A172 (cell line): ENCODE data around the gene BACE1-AS. TPM values are rescaled to one million over a fixed set of nuclear protein-coding genes. Genes with fewer than 3 reads are reported as not detected.
"Not testable (repeated sequence)": the region's sequence is repeated elsewhere in the genome, so short reads cannot be mapped to it uniquely, and the experiment has no call there.

Source experiments
- DNase-seq: peaks from one replicate; pipeline ENCODE4 v3.0.0-alpha.2; 2015; ENCODE audit warnings: low spot score
- total RNA-seq: library from RNA; depleted of rRNA; stranded (reverse); fragments of >200 nt; shearing (Covaris generic); gene quantifications from 2 replicates; pipeline ENCODE4 v1.2.3, GENCODE V29; 2014; rRNA removed

The BACE1-AS gene
- total RNA-seq, 1 experiment from 2014 or later, result 3.2 TPM

DNA sequence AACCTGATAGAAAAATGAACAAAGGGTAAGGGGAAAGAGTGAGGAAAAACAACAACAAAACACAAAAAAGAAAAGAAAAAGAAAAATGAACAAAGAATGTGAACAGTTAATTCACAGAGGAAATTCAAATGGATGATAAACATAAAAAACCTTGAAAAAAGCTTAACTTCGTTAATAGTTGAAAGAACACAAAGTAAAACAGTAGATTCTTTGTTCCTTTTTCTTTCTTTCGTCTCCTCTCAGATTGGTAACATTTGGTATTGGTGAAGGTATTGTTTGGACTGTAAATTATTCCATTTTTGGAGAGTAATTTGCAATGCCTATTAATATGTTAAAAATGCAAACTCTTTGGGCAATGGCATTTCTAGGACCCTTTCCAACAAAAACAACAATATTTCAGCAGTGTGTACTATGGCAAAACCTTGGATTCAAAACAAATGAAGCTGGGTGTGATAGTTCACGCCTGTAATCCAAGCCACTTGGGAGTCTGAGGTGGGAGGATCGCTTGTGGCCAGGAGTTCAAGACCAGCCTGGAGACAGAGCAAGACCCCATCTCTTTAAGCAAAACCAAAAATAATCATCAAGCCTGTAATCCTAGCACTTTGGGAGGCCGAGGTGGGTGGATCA, 28.2 kb downstream of the BACE1-AS start:
- peak; percentile 6 for DNase-seq

DNA sequence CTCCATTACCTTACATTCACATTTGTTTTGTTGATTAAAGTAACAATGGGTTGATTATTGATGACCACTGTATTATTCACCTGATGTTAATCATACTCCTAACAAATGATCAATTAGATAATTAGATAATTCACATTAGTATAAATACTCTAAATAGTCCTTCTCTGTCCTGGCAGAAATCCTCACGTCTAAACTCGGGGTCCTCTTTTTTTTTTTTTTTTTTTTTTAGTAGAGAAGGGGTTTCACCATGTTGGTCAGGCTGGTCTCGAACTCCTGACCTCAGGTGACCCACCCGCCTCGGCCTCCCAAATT, 36.1 kb downstream of the BACE1-AS start:
- DNase-seq, result not testable (repeated sequence)

DNA sequence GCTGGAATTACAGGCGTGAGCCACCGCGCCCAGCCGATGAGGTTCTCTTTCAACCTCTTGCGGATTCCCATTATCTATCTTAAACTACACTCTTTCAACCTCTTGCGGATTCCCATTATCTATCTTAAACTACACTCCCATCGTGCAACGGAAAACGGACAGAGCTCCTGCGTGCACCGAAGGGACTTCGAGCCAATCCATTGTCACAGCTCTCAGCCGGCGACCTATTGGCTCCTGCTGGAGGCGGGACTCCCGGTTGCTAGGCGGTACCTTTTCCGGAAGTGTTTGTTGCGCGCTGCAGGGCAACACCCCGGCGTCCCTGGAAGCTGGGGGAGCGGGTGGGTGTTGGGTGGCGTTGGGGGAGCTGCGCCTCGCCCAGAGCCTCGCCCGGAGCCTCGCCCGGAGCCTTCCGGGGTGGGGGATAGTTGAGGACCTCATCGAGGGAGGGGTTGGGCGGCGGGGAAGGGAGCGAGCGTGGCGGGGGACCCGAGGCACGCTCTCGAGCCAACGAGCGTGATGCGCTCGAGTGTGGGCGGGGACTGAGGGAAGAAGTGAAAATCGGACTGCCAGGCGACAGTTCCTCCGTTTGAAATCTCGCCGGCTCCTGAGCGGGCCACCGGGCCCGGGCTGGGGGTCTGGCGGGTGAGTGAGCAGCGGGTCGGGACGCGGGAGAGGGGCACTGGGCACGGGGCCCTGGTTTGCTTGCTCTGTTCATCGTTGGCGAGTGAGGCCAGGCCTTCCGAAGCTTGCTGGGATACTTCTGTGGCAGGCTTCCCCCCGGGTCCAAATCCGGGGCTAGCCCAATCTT, 36.6 kb downstream of the BACE1-AS start, which contains the start of gene CEP164:
TSS of gene CEP164 (plus strand) at position 288 of the 808 bp plus-strand sequence. CDS start 10,733 bp downstream, outside the sequence.
- DNase-seq, result peak; percentile 89

- peak; percentile 16 for DNase-seq
These were observed 37.3 kb downstream of the BACE1-AS start for GRCh38 chr11:117328375-117329010.

GRCh38 chr11:117332843-117333242, 41.7 kb downstream of the BACE1-AS start:
- no peak for DNase-seq

DNA sequence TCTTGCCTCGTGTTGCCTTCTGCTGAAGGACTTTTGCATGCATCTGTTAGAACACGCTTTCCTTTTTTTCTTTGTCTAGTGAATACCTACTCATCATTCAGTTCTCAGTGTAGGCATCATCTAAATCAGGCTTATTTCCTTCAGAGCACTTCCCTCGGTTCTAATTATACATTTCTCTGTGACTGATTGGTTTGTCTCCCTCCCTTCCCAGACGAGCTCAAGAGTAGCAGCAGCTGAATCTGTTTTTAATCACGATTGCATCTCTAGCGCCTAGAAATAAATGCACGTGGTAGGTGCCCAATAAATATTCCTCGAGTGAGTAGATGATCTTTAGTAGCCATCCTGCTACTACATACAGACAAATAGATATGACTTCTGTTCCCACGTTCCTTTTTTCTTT, 42.8 kb downstream of the BACE1-AS start:
- no peak for DNase-seq

- no peak for DNase-seq
These were observed 43.8 kb downstream of the BACE1-AS start for GRCh38 chr11:117334896-117335295.

DNA sequence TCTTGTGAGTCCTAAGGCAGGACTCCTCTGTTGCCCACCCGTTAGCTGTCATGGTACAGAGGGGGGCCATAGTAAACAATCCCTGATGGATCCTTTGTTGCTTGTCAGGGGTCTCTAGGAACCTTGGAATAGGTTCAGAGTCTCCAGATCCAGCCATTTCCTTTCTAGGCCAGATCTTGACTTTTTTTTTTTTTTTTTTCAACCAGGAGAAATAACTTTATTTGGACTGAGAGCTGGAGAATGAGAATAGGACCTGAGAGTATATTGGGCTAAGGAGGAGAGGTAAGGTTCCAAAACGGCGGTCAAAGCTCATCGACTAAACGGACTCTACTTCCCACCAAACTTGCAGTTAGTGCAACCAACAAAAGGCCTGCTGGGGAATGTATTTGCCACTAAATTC, 44.3 kb downstream of the BACE1-AS start:
- no peak for DNase-seq

GRCh38 chr11:117337076-117337475, 45.9 kb downstream of the BACE1-AS start:
- DNase-seq, result no peak

Other genes starting within 250 kb of the BACE1-AS start
- 4.1 and 6.9 TPM in 2 replicates for gene SIK3, start 192.9 kb upstream of the BACE1-AS start, total RNA-seq
- 84.3 and 91.6 TPM in 2 replicates for gene PAFAH1B2, start 147.1 kb upstream of the BACE1-AS start, total RNA-seq
- 3.1 and 3.6 TPM in 2 replicates for gene SIDT2, start 112.6 kb upstream of the BACE1-AS start, total RNA-seq
- gene TAGLN, start 92.0 kb upstream of the BACE1-AS start, total RNA-seq, result 48.3 and 102 TPM in 2 replicates
- 21.3 and 24.1 TPM in 2 replicates for gene PCSK7, start 59.3 kb upstream of the BACE1-AS start, total RNA-seq
- gene RNF214, start 58.7 kb upstream of the BACE1-AS start, total RNA-seq, result 5.1 and 10.4 TPM in 2 replicates
- 12.3 and 13.2 TPM in 2 replicates for gene BACE1, start 24.9 kb downstream of the BACE1-AS start, total RNA-seq
- gene CEP164, start 36.5 kb downstream of the BACE1-AS start, total RNA-seq, result 12.6 and 16.6 TPM in 2 replicates